H1 (cell line): Measurements from ENCODE around the gene WDFY3. TPM values are rescaled to one million over a fixed set of nuclear protein-coding genes. Genes with fewer than 3 reads are reported as not detected.

ENCODE experiments used
- CTCF ChIA-PET: fragments of 300-600 bp; sonication (Branson Sonifier 250); formaldehyde crosslinking; loops from one replicate; lab custom pipeline; 2021; ENCODE audit not compliant: partially characterized antibody; lab: Charles Lee
- POLR2A ChIA-PET: fragments of 300-600 bp; sonication (Branson Sonifier 250); formaldehyde crosslinking; loops from one replicate; lab custom pipeline; 2021; ENCODE audit warnings: inconsistent platforms; ENCODE audit not compliant: partially characterized antibody; lab: Charles Lee
- DNase-seq, 2 experiments: peaks; one replicate each; pipeline versions ENCODE4 v3.0.0 to v3.0.0-alpha.2; 2010 to 2022; ENCODE audit warnings: low spot score in 2 of 2, low read depth in 1 of 2, mixed read lengths in 1 of 2
- FAIRE-seq: peaks from 2 replicates; lab custom pipeline; 2011; peaks lifted over from hg19 to GRCh38; lab: Jason Lieb, UNC
- H2AFZ ChIP-seq: 2 replicates; pipeline ENCODE4 v1.8.1; 2012; ENCODE audit warnings: low read length, inconsistent platforms
- H2AK5ac ChIP-seq: 2 replicates; pipeline ENCODE4 v1.6.1; 2013; ENCODE audit warnings: low read depth, low read length
- H2BK120ac ChIP-seq: replicated peaks from 2 replicates; pipeline ENCODE3; 2013; ENCODE audit warnings: low read depth, low read length, inconsistent platforms
- H2BK12ac ChIP-seq: 2 replicates; pipeline ENCODE4 v1.6.1; 2013; ENCODE audit warnings: low read depth, low read length
- H2BK15ac ChIP-seq: 2 replicates; pipeline ENCODE4 v1.6.1; 2013; ENCODE audit warnings: low read length
- H2BK20ac ChIP-seq: 2 replicates; pipeline ENCODE4 v1.6.1; 2013; ENCODE audit warnings: low read length
- H2BK5ac ChIP-seq: 2 replicates; pipeline ENCODE4 v1.6.1; 2013; ENCODE audit warnings: low read depth, low read length
- H3K14ac ChIP-seq: 2 replicates; pipeline ENCODE4 v1.6.1; 2013; ENCODE audit warnings: inconsistent platforms; ENCODE audit not compliant: insufficient read length
- H3K18ac ChIP-seq: 2 replicates; pipeline ENCODE4 v1.6.1; 2013; ENCODE audit warnings: low read length; ENCODE audit errors: extremely low read depth
- H3K23ac ChIP-seq: 2 replicates; pipeline ENCODE4 v1.6.1; 2013; ENCODE audit warnings: inconsistent platforms; ENCODE audit not compliant: insufficient read length
- H3K23me2 ChIP-seq: 2 replicates; pipeline ENCODE4 v1.6.1; 2013; ENCODE audit warnings: low read depth, low read length
- H3K27ac ChIP-seq: 2 replicates; pipeline ENCODE4 v1.6.1; 2011; ENCODE audit warnings: low read depth, low read length, inconsistent platforms
- H3K27me3 ChIP-seq, 4 experiments: replicated peaks in 1 of 4; 1 replicate in 1 of 4; 2 replicates in 3 of 4; pipeline versions ENCODE4 v1.6.1 to v1.8.1; 2011 to 2013; ENCODE audit warnings: low read length in 3 of 4, mild to moderate bottlenecking in 3 of 4, inconsistent platforms in 2 of 4, mixed read lengths in 2 of 4, moderate library complexity in 1 of 4; ENCODE audit not compliant: control insufficient read depth in 3 of 4, insufficient read depth in 3 of 4; ENCODE audit errors: extremely low read depth in 1 of 4
- H3K36me3 ChIP-seq, 4 experiments: 2 replicates each; pipeline versions ENCODE4 v1.6.1 to v1.8.1; 2011 to 2013; ENCODE audit warnings: mild to moderate bottlenecking in 4 of 4, low read length in 3 of 4, moderate library complexity in 2 of 4, control low read depth in 1 of 4, inconsistent platforms in 1 of 4; ENCODE audit not compliant: insufficient read depth in 4 of 4, control insufficient read depth in 2 of 4
- H3K4ac ChIP-seq: replicated peaks from 2 replicates; pipeline ENCODE3; 2013; ENCODE audit warnings: low read length, low read depth, mixed read lengths, inconsistent platforms; ENCODE audit not compliant: insufficient read length
- H3K4me1 ChIP-seq, 4 experiments: replicated peaks in 1 of 4; 1 replicate in 1 of 4; 2 replicates in 3 of 4; pipeline versions ENCODE4 v1.6.1 to v1.8.1; 2011 to 2013; ENCODE audit warnings: low read length in 3 of 4, inconsistent platforms in 2 of 4, mixed read lengths in 1 of 4; ENCODE audit not compliant: insufficient read depth in 4 of 4, control insufficient read depth in 3 of 4
- H3K4me2 ChIP-seq, 2 experiments: 2 replicates each; pipeline versions ENCODE4 v1.6.1 to v1.8.1; 2011 to 2013; ENCODE audit warnings: low read depth in 2 of 2, low read length in 2 of 2, control low read depth in 1 of 2, inconsistent platforms in 1 of 2, mild to moderate bottlenecking in 1 of 2; ENCODE audit not compliant: insufficient read depth in 1 of 2
- H3K4me3 ChIP-seq, 4 experiments: fragments of 200-600, 300-600 bp in 1 of 4; sonication (generic), shearing (Covaris generic), sonication (Bioruptor Twin) in 1 of 4; 2 replicates each; pipeline versions ENCODE4 v1.5.1 to v1.8.1; 2011 to 2016; ENCODE audit warnings: low read length in 4 of 4, low read depth in 3 of 4, control low read depth in 2 of 4, inconsistent platforms in 2 of 4, mild to moderate bottlenecking in 2 of 4, mixed read lengths in 1 of 4, moderate library complexity in 1 of 4; ENCODE audit not compliant: insufficient read depth in 2 of 4; ENCODE audit errors: extremely low read depth in 1 of 4
- H3K56ac ChIP-seq: replicated peaks from 2 replicates; pipeline ENCODE3; 2013; ENCODE audit warnings: low read depth, mild to moderate bottlenecking, mixed read lengths, low read length, inconsistent platforms; ENCODE audit not compliant: insufficient read length
- H3K79me1 ChIP-seq: 2 replicates; pipeline ENCODE4 v1.6.1; 2013; ENCODE audit warnings: low read depth, low read length, control low read depth
- H3K79me2 ChIP-seq, 2 experiments: 2 replicates each; pipeline versions ENCODE4 v1.6.1 to v1.8.1; 2012 to 2013; ENCODE audit warnings: low read length in 2 of 2, mild to moderate bottlenecking in 2 of 2, inconsistent platforms in 1 of 2; ENCODE audit not compliant: insufficient read depth in 2 of 2, control insufficient read depth in 1 of 2
- H3K9ac ChIP-seq, 4 experiments: replicated peaks in 1 of 4; 1 replicate in 1 of 4; 2 replicates in 3 of 4; pipeline versions ENCODE4 v1.6.1 to v1.8.1; 2011 to 2013; ENCODE audit warnings: low read depth in 3 of 4, low read length in 3 of 4, control low read depth in 2 of 4, mild to moderate bottlenecking in 2 of 4, moderate library complexity in 2 of 4, inconsistent platforms in 1 of 4; ENCODE audit errors: extremely low read depth in 1 of 4
- H3K9me3 ChIP-seq, 2 experiments: 2 replicates each; pipeline versions ENCODE4 v1.6.1 to v1.8.1; 2012 to 2013; ENCODE audit warnings: mild to moderate bottlenecking in 2 of 2, moderate library complexity in 2 of 2, control low read depth in 1 of 2, inconsistent platforms in 1 of 2, low read depth in 1 of 2, low read length in 1 of 2, mixed read lengths in 1 of 2; ENCODE audit not compliant: insufficient read depth in 2 of 2
- H4K20me1 ChIP-seq, 2 experiments: replicated peaks in 1 of 2; 2 replicates each; pipeline versions ENCODE3 to v1.8.1; 2011 to 2013; ENCODE audit warnings: inconsistent platforms in 2 of 2, low read length in 2 of 2, mild to moderate bottlenecking in 1 of 2; ENCODE audit not compliant: insufficient read depth in 2 of 2, control insufficient read depth in 1 of 2
- H4K5ac ChIP-seq: 2 replicates; pipeline ENCODE4 v1.6.1; 2013; ENCODE audit warnings: low read length, low read depth, mixed read lengths, inconsistent platforms; ENCODE audit not compliant: insufficient read length
- H4K8ac ChIP-seq: 2 replicates; pipeline ENCODE4 v1.8.0; 2013; ENCODE audit warnings: mild to moderate bottlenecking, moderate library complexity, low read length, inconsistent platforms; ENCODE audit not compliant: insufficient read depth; ENCODE audit errors: extremely low read depth
- H4K91ac ChIP-seq: replicated peaks from 2 replicates; pipeline ENCODE3; 2013; ENCODE audit warnings: low read length, mixed read lengths, inconsistent platforms; ENCODE audit not compliant: insufficient read length
- WGBS, 2 experiments: shearing (Covaris generic) in 1 of 2; methylation state at CpG; one replicate each; pipeline versions ENCODE4 v1.1.6 to v1.1.7; 2013 to 2015; ENCODE audit warnings: low lambda C conversion rate in 2 of 2, mixed read lengths in 2 of 2, inconsistent platforms in 1 of 2, low coverage in 1 of 2, missing lambda C conversion rate in 1 of 2; ENCODE audit not compliant: insufficient replicate concordance in 2 of 2, insufficient coverage in 1 of 2, insufficient read length in 1 of 2; ENCODE audit errors: extremely low coverage in 1 of 2, missing lambda C conversion rate in 1 of 2; 5-methylcytosine and 5-hydroxymethylcytosine counted together
- polyA plus RNA-seq, 7 experiments: library from polyadenylated mRNA; depleted of rRNA in 3 of 7; stranded (reverse) in 5 of 7; unstranded in 2 of 7; fragments of >200 nt in 5 of 7; fragments of 200-250 nt in 2 of 7; gene quantifications; 1 replicate in 5 of 7; 2 replicates in 1 of 7; 4 replicates in 1 of 7; pipeline versions ENCODE4 v1.2.1 to v1.2.3, GENCODE V29; 2011 to 2013; ENCODE audit warnings: missing spikeins in 2 of 7, mixed read lengths in 2 of 7
- total RNA-seq: library from RNA; stranded (reverse); fragmentation: NEBNext Ultra II Directional; extraction: Animal tissue kit (Norgen Biotek cat#: 25700); gene quantifications from 2 replicates; pipeline ENCODE4 v1.2.1, GENCODE V29; 2021

Gene WDFY3
- total and polyA plus RNA-seq, 2 of the 8 experiments (the other 6 are each of a cell fraction or from before 2014, with no cell fraction given): 25.6 to 62.4 TPM

DNA sequence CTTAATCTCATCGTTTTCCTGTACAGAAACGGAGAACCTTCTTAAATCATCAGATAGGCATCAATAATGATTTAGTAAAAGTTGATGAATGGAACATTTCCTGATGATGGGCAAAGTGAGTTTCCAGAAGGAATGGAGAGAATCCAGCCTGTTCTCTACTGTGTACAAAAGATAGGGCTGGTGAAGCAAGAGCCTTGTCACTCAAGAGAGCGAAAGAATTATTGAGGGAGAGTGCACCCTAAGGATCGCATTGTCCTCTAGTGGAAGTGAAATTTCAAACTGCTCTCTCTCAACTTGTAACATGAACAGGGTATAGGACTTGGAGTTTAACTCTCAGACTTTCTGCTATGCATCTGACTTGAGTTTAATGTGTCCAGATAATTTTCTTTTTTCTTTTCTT lies 314.0 kb downstream of the WDFY3 start:
- no peak overlapping the region for H2BK12ac ChIP-seq
- CTCF ChIA-PET: no interaction called here

More for the DNA sequence above, 314.0 kb downstream of the WDFY3 start:
- Histone ChIP-seq H2AK5ac (no peak overlapping the region), H3K23ac (no peak overlapping the region), H3K9me3 (peaks cover 0 to 7% of the 10 kb centered on the region in 2 experiments; a peak in 2 of 4 replicates), H2BK15ac (no peak overlapping the region), H2BK5ac (no peak overlapping the region), H2BK120ac (no peak overlapping the region), H4K5ac (no peak overlapping the region), H3K4me3 (no peak overlapping the region), H4K8ac (no peak overlapping the region), H3K79me2 (no peaks in the 10 kb centered on the region), H4K20me1 (no peaks in the 10 kb centered on the region), H2BK20ac (no peak overlapping the region), H3K79me1 (no peaks in the 10 kb centered on the region; the same call in 1 of the 2 replicates), H3K4me2 (no peak overlapping the region), H4K91ac (no peak overlapping the region), H3K27ac (no peak overlapping the region), H3K27me3 (no peaks in the 10 kb centered on the region), H3K18ac (no peak overlapping the region), H3K23me2 (no peaks in the 10 kb centered on the region), H3K36me3 (peaks cover 0 to 21% (median 5%) of the 10 kb centered on the region in 4 experiments; a peak in 6 of 8 replicates), H2AFZ (no peak overlapping the region), H3K56ac (no peak overlapping the region), H3K14ac (no peak overlapping the region), H3K9ac (no peak overlapping the region), H3K4ac (no peak overlapping the region), H3K4me1 (peaks cover 2 to 6% (median 4%) of the 10 kb centered on the region in 4 experiments; a peak in 5 of 7 replicates)
- POLR2A ChIA-PET: interaction anchor here (0.7 to 1.6 kb wide), 2 partner anchors 13 to 74 kb away, joined by 3 read pairs; no protein-coding TSS in a partner anchor
- no peak for FAIRE-seq
- WGBS, 2 experiments: 89% methylated on average over 4 of the region's 4 CpGs; no CpG with 5 or more reads in 1 of the 2 experiments
- no peak for DNase-seq
